Measurements from ENCODE around the gene GPAT3. TPM values are rescaled to one million over a fixed set of nuclear protein-coding genes. Genes with fewer than 3 reads are reported as not detected.

Gene GPAT3
- total RNA-seq, 1 experiment from 2014 or later = 34.2 TPM

DNA sequence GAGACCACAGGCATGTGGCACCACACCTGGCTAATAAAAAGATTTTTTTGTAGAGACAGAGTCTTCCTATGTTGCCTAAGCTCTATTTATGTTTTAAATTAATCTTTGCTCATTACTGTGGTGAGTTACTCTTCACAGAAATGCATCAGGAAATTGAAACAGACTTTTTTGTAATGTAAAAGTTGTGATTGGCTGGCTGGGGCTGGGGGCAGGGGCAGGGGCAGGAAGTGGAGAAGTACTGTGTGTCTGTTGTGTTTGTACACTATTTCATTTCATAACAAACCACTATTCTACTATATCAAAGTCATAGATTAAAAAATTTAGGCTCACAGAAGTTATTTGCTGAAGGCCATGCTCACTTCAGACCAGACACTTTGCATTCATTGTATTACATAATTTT, 31.9 kb upstream of the GPAT3 start:
- no peak overlapping the region for H3K4me2 ChIP-seq (ENCODE audit: low read length)
- no peaks in the 10 kb centered on the region for H3K9me3 ChIP-seq (ENCODE audit: low read length)
- no TSS peak for BruUV-seq (replicated peaks)
- no peak overlapping the region for H2AFZ ChIP-seq (ENCODE audit: low read length)
- H3K36me3 ChIP-seq (ENCODE audit: low read depth, low read length) = no peaks in the 10 kb centered on the region
- no peak for DNase-seq
- intact Hi-C loops (cut with micrococcal nuclease) = no loop called here
- no peaks in the 10 kb centered on the region for H3F3A ChIP-seq (ENCODE audit: low read length, unreplicated experiment)
- TF ChIP-seq, protein P1, sequence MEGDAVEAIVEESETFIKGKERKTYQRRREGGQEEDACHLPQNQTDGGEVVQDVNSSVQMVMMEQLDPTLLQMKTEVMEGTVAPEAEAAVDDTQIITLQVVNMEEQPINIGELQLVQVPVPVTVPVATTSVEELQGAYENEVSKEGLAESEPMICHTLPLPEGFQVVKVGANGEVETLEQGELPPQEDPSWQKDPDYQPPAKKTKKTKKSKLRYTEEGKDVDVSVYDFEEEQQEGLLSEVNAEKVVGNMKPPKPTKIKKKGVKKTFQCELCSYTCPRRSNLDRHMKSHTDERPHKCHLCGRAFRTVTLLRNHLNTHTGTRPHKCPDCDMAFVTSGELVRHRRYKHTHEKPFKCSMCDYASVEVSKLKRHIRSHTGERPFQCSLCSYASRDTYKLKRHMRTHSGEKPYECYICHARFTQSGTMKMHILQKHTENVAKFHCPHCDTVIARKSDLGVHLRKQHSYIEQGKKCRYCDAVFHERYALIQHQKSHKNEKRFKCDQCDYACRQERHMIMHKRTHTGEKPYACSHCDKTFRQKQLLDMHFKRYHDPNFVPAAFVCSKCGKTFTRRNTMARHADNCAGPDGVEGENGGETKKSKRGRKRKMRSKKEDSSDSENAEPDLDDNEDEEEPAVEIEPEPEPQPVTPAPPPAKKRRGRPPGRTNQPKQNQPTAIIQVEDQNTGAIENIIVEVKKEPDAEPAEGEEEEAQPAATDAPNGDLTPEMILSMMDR (conservative IDR thresholded peaks at IDR 0.05; ENCODE audit: low read depth, low read length) = no peak
- TF ChIP-seq EZH2phosphoT487 (IDR thresholded peaks at IDR 0.05; ENCODE audit: borderline replicate concordance, low read length) (no peak), EZH2 (IDR thresholded peaks at IDR 0.05; ENCODE audit: low read length, unreplicated experiment) (no peak)
- H3K4me1 ChIP-seq (ENCODE audit: insufficient read depth, low read length) = no peaks in the 10 kb centered on the region
- CTCF ChIA-PET = no interaction called here
- H3K9me2 ChIP-seq (replicated peaks; ENCODE audit: low read length) = no peaks in the 10 kb centered on the region
- H3K27me3 ChIP-seq (ENCODE audit: low read length) = no peaks in the 10 kb centered on the region
- H3K9ac ChIP-seq (ENCODE audit: low read length) = no peak overlapping the region
- no peak for ATAC-seq
- H3K27ac ChIP-seq (ENCODE audit: low read length) = no peak overlapping the region
- no peaks in the 10 kb centered on the region for H3K79me2 ChIP-seq (ENCODE audit: low read length)
- POLR2A ChIA-PET (ENCODE audit: unreplicated experiment) = no interaction called here
- H3K4me3 ChIP-seq (ENCODE audit: low read length) = no peak overlapping the region
- no peaks in the 10 kb centered on the region for H4K20me1 ChIP-seq (ENCODE audit: low read length)

DNA sequence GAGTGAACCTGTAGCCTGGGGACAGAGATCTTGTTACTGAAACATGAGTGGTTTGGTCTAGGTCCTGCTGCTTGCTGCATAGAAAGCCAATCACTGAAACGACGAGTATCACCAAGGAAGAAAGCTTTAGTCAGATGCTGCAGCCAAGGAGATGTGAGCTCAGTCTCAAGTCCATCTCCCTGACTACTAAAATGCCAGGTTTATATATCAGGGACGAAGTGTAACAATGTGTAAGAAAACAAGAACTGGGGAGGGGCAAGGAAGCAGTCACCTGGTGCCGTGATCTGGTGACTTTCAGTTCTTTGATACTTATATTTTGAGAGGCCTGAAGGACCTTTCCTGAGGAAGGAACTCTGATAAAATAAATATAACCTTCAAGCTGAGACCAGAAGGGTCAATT, 31.4 kb upstream of the GPAT3 start:
- no TSS peak for BruUV-seq (replicated peaks)
- POLR2A ChIA-PET (ENCODE audit: unreplicated experiment) = no interaction called here
- Histone ChIP-seq H3K9me3 (ENCODE audit: low read length) (no peaks in the 10 kb centered on the region), H3K4me2 (ENCODE audit: low read length) (no peak overlapping the region), H3K27ac (ENCODE audit: low read length) (no peak overlapping the region), H3K27me3 (ENCODE audit: low read length) (no peaks in the 10 kb centered on the region), H2AFZ (ENCODE audit: low read length) (no peak overlapping the region), H3K36me3 (ENCODE audit: low read depth, low read length) (no peaks in the 10 kb centered on the region), H3K9me2 (replicated peaks; ENCODE audit: low read length) (no peaks in the 10 kb centered on the region), H3K4me3 (ENCODE audit: low read length) (no peak overlapping the region), H3K9ac (ENCODE audit: low read length) (no peak overlapping the region), H4K20me1 (ENCODE audit: low read length) (no peaks in the 10 kb centered on the region), H3K4me1 (ENCODE audit: insufficient read depth, low read length) (no peaks in the 10 kb centered on the region), H3F3A (ENCODE audit: low read length, unreplicated experiment) (no peaks in the 10 kb centered on the region), H3K79me2 (ENCODE audit: low read length) (no peaks in the 10 kb centered on the region)
- intact Hi-C loops (cut with micrococcal nuclease) = no loop called here
- DNase-seq (no peak), ATAC-seq (no peak)
- CTCF ChIA-PET = no interaction called here
- TF ChIP-seq, protein P1 (conservative IDR thresholded peaks at IDR 0.05; ENCODE audit: low read depth, low read length) = no peak
- TF ChIP-seq EZH2phosphoT487 (IDR thresholded peaks at IDR 0.05; ENCODE audit: borderline replicate concordance, low read length) (no peak), EZH2 (IDR thresholded peaks at IDR 0.05; ENCODE audit: low read length, unreplicated experiment) (no peak)

DNA sequence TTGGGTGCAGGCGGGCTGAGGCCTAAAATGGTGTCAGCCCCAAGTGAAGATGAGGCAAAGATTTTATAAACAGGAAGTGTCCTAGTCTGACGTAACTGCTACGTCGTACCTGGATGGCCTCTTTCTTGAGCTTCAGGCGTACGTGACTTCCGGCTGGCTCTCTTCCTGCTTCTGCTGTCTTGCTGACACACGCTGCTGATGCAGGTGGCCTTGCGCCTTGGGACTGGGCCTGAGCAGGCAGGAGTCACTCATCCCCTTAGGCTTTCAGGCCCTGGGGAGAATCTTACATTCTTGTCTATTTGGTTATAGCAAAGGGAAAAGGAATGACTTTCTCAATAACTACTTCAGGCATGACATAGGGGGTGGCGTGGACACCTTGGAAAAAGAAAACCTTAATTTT, 30.9 kb upstream of the GPAT3 start:
- no peaks in the 10 kb centered on the region for H3K79me2 ChIP-seq (ENCODE audit: low read length)
- no peaks in the 10 kb centered on the region for H3K27me3 ChIP-seq (ENCODE audit: low read length)
- intact Hi-C loops (cut with micrococcal nuclease) = no loop called here
- H3K4me2 ChIP-seq (ENCODE audit: low read length) = no peak overlapping the region
- H3F3A ChIP-seq (ENCODE audit: low read length, unreplicated experiment) = no peaks in the 10 kb centered on the region
- TF ChIP-seq EZH2phosphoT487 (IDR thresholded peaks at IDR 0.05; ENCODE audit: borderline replicate concordance, low read length) (no peak), EZH2 (IDR thresholded peaks at IDR 0.05; ENCODE audit: low read length, unreplicated experiment) (no peak)
- TF ChIP-seq, protein P1 (conservative IDR thresholded peaks at IDR 0.05; ENCODE audit: low read depth, low read length) = no peak
- ATAC-seq (no peak), DNase-seq (no peak)
- BruUV-seq (replicated peaks) = no TSS peak
- no peaks in the 10 kb centered on the region for H4K20me1 ChIP-seq (ENCODE audit: low read length)
- H3K9ac ChIP-seq (ENCODE audit: low read length) = no peak overlapping the region
- CTCF ChIA-PET = no interaction called here
- H3K4me3 ChIP-seq (ENCODE audit: low read length) = no peak overlapping the region
- POLR2A ChIA-PET (ENCODE audit: unreplicated experiment) = no interaction called here
- no peaks in the 10 kb centered on the region for H3K9me2 ChIP-seq (replicated peaks; ENCODE audit: low read length)
- no peaks in the 10 kb centered on the region for H3K36me3 ChIP-seq (ENCODE audit: low read depth, low read length)
- H3K27ac ChIP-seq (ENCODE audit: low read length) = no peak overlapping the region
- no peak overlapping the region for H2AFZ ChIP-seq (ENCODE audit: low read length)
- no peaks in the 10 kb centered on the region for H3K4me1 ChIP-seq (ENCODE audit: insufficient read depth, low read length)
- H3K9me3 ChIP-seq (ENCODE audit: low read length) = no peaks in the 10 kb centered on the region

All from PC-3 (cell line).